KMS-11 (cell line): ENCODE data around the gene PRICKLE2.

ENCODE experiments used
- H2AFZ ChIP-seq: fragments of 200-600 bp; sonication (generic); 2 replicates; pipeline ENCODE4 v1.6.1; 2016; ENCODE audit warnings: antibody characterized with exemption, mixed run types, low read depth
- H3K27ac ChIP-seq: fragments of 200-600 bp; sonication (generic); 2 replicates; pipeline ENCODE4 v1.6.1; 2016; ENCODE audit warnings: mild to moderate bottlenecking, mixed run types
- H3K27me3 ChIP-seq: fragments of 200-600 bp; sonication (generic); 2 replicates; pipeline ENCODE4 v1.6.1; 2017; ENCODE audit warnings: mild to moderate bottlenecking, low read depth, mixed run types, moderate library complexity; ENCODE audit not compliant: insufficient read depth
- H3K36me3 ChIP-seq: fragments of 200-600 bp; sonication (generic); 2 replicates; pipeline ENCODE4 v1.6.1; 2017; ENCODE audit warnings: mild to moderate bottlenecking, mixed run types; ENCODE audit not compliant: insufficient read depth
- H3K4me1 ChIP-seq: fragments of 200-600 bp; sonication (generic); 2 replicates; pipeline ENCODE4 v1.6.1; 2016; ENCODE audit warnings: mild to moderate bottlenecking, low read depth, mixed run types; ENCODE audit not compliant: poor library complexity, severe bottlenecking
- H3K4me2 ChIP-seq: fragments of 200-600 bp; sonication (generic); 2 replicates; pipeline ENCODE4 v1.7.0; 2016; ENCODE audit warnings: mild to moderate bottlenecking, mixed run types
- H3K4me3 ChIP-seq: fragments of 200-600 bp; sonication (generic); IDR thresholded peaks from 2 replicates; pipeline ENCODE4 v1.6.1; 2017; ENCODE audit warnings: low read depth, low read length, mixed read lengths; ENCODE audit not compliant: insufficient read depth
- H3K79me2 ChIP-seq: fragments of 200-600 bp; sonication (generic); 2 replicates; pipeline ENCODE4 v1.6.1; 2016; ENCODE audit warnings: low read depth, mixed run types; ENCODE audit not compliant: insufficient read depth
- H3K9ac ChIP-seq: fragments of 200-600 bp; sonication (generic); 2 replicates; pipeline ENCODE4 v1.6.1; 2016; ENCODE audit warnings: mild to moderate bottlenecking, mixed run types
- H4K20me1 ChIP-seq: fragments of 200-600 bp; sonication (generic); 2 replicates; pipeline ENCODE4 v1.6.1; 2016; ENCODE audit warnings: mild to moderate bottlenecking, mixed run types; ENCODE audit not compliant: insufficient read depth
- TF ChIP-seq, protein P1 (sequence below): fragments of 200-600 bp; sonication (generic); conservative IDR thresholded peaks from 2 replicates; pipeline ENCODE4 v1.6.1; 2017; ENCODE audit warnings: low read depth, mild to moderate bottlenecking, antibody characterized with exemption, low read length, moderate library complexity, mixed read lengths

The PRICKLE2 gene

DNA sequence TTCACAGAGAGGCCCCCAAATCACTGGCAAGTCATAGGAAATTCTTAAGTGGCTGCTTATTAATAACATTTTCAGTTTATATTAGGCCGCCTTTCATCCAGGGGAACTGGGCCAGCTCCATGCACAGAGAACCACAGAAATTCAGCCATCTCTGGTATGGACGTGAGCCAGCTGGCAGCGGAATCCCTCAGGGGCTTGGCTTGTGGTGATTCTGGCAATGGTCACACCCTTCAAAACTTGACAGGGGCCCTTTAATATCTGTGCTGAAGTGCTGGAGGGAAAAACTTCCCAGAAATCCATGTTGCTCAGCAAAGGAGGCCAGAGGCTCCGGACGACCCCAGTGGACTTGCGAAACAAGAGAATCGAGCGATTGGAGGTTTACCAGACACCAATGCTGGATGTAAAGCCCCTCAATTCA lies 11.3 kb downstream of the PRICKLE2 start:
- Histone ChIP-seq H3K9ac (no peak overlapping the region), H3K4me2 (no peak overlapping the region), H3K79me2 (no peaks in the 10 kb centered on the region), H2AFZ (no peak overlapping the region), H3K4me3 (no peak overlapping the region), H3K4me1 (no peaks in the 10 kb centered on the region), H3K27me3 (no peaks in the 10 kb centered on the region), H3K36me3 (no peaks in the 10 kb centered on the region), H4K20me1 (no peaks in the 10 kb centered on the region), H3K27ac (no peak overlapping the region)
- TF ChIP-seq, protein P1, sequence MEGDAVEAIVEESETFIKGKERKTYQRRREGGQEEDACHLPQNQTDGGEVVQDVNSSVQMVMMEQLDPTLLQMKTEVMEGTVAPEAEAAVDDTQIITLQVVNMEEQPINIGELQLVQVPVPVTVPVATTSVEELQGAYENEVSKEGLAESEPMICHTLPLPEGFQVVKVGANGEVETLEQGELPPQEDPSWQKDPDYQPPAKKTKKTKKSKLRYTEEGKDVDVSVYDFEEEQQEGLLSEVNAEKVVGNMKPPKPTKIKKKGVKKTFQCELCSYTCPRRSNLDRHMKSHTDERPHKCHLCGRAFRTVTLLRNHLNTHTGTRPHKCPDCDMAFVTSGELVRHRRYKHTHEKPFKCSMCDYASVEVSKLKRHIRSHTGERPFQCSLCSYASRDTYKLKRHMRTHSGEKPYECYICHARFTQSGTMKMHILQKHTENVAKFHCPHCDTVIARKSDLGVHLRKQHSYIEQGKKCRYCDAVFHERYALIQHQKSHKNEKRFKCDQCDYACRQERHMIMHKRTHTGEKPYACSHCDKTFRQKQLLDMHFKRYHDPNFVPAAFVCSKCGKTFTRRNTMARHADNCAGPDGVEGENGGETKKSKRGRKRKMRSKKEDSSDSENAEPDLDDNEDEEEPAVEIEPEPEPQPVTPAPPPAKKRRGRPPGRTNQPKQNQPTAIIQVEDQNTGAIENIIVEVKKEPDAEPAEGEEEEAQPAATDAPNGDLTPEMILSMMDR: no peak

DNA sequence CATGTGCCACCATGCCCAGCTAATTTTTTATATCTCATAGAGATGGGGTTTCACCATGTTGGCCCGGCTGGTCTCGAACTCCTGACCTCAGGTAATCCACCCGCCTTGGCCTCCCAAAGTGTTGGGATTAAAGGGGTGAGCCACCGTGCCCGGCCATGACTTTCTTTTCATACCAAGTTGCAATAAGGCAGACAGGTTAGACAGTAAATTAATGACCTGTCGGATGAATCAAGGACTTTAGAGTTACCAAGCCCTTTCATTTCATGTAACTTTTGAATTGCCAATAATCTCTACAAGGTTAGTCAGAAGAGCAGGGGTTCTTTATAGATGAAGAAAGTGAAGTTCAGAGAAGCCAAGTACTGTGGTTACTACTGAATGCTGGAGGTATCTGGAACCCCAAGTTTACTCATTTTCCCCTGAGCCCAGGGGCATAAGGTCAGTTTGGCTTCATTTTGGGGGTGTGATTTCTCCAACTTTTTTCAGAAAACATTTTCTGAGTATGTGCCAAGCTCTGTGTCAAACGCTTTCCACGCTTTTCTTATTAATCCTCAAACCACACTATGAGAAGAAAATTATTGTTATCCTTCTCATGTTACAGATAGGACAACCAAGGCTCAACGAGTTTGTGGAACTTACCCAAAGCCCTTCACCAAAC lies 11.9 kb downstream of the PRICKLE2 start:
- TF ChIP-seq, protein P1: no peak
- H3K4me2 ChIP-seq: no peak overlapping the region
- H4K20me1 ChIP-seq: no peaks in the 10 kb centered on the region
- H3K9ac ChIP-seq: no peak overlapping the region
- no peaks in the 10 kb centered on the region for H3K4me1 ChIP-seq
- H3K79me2 ChIP-seq: no peaks in the 10 kb centered on the region
- no peaks in the 10 kb centered on the region for H3K27me3 ChIP-seq
- H3K4me3 ChIP-seq: no peak overlapping the region
- no peaks in the 10 kb centered on the region for H3K36me3 ChIP-seq
- no peak overlapping the region for H2AFZ ChIP-seq
- no peak overlapping the region for H3K27ac ChIP-seq

DNA sequence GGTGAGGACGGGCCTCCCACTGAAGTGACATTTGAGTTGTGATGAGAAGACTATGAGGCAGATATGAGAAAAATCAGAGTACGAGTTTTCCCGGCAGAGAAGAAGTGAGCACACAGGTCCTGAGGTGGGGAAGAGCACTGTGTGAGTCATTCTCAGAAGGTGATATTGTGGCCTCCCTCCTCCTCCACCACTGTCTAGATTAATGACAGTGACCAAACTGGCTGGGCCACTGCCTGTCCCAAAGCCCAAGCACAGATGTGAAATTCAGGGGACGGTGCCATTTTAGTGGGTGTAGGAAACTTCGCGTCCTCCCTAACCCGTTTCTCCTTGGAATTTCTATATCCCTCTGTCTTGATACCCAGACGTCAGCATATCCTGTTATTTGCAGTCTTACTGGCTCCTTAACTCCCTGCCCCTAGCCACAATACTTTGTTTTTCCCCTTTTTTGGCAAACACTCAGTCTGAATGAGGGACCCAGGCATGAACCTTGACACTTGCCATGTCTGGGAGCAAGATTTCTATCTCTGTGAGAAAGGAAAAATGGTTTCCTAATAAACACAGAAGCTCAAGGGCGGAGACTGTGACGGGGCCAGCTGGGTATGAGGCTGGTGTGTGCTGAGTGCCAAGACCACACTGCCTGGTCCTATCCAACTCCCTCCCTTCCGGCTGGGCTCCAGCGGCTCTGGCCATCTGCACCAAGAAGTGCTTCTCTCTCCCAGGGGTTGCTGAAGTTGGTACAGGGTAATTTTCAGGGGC lies 15.2 kb downstream of the PRICKLE2 start:
- Histone ChIP-seq H3K27ac (no peak overlapping the region), H4K20me1 (no peaks in the 10 kb centered on the region), H3K9ac (no peak overlapping the region), H3K27me3 (no peaks in the 10 kb centered on the region), H3K4me3 (no peak overlapping the region), H2AFZ (no peak overlapping the region), H3K4me1 (no peaks in the 10 kb centered on the region), H3K36me3 (no peaks in the 10 kb centered on the region), H3K79me2 (no peaks in the 10 kb centered on the region), H3K4me2 (no peak overlapping the region)
- TF ChIP-seq, protein P1: no peak

DNA sequence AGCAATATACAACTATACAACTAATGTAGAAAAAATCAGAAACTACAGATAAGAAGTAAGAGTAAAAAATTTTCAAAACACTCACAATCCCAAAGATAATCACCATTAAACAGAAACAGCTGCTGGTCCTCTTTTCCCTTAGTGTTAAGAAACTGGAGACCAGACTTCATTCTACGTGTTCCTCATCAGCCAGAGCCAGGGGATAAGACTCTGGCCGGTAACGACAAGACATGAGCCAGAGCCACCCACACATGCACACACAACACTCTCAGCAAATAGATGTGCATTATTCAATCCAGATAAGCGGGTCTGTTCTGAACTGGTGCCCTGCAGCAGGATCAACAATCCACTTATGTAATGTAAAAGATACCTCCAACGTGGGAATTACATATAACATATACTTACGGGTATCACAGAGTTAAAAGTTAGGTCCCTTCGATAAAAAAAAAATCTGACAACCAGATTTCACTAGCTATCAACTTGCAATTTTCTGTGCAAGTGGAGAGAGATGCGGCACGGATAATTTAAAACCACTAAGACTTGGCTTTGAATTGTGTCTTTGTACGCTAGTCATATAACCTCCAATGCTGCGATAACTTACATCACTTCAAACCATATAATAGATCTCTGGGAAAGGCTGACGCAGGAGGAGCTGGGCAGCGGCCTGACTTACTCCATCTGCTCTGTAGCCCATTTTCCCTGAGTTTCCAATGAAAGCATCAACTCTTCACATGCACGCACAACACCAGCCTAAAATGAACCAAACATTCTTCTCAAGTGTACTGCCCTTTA lies 17.8 kb downstream of the PRICKLE2 start:
- H4K20me1 ChIP-seq: no peaks in the 10 kb centered on the region
- H2AFZ ChIP-seq: no peak overlapping the region
- H3K9ac ChIP-seq: no peak overlapping the region
- no peaks in the 10 kb centered on the region for H3K4me1 ChIP-seq
- H3K4me2 ChIP-seq: no peak overlapping the region
- H3K27me3 ChIP-seq: no peaks in the 10 kb centered on the region
- no peak overlapping the region for H3K4me3 ChIP-seq
- H3K36me3 ChIP-seq: no peaks in the 10 kb centered on the region
- TF ChIP-seq, protein P1: no peak
- no peak overlapping the region for H3K27ac ChIP-seq
- no peaks in the 10 kb centered on the region for H3K79me2 ChIP-seq
